ENCODE data around the gene JADE1. TPM values are rescaled to one million over a fixed set of nuclear protein-coding genes. Genes with fewer than 3 reads are reported as not detected.

JADE1 gene
- total and polyA plus RNA-seq, 9 of the 15 experiments (the other 6 are each of a cell fraction or from before 2014, with no cell fraction given), result 8.3 to 37.9 (median 24.4) TPM

- no peak for TF ChIP-seq RERE (CRISPR knock-in tag; IDR thresholded peaks at IDR 0.05; ENCODE audit: borderline replicate concordance)
- no peak for TF ChIP-seq PYGO2 (tag; IDR thresholded peaks at IDR 0.05)
- TF ChIP-seq ZNF143 (CRISPR knock-in tag; IDR thresholded peaks at IDR 0.05), result no peak
- 0 out of 2 replicates have a peak, but pooled peaks have one; percentile 39 for TF ChIP-seq MAX (CRISPR knock-in tag; IDR thresholded peaks at IDR 0.05)
- TF ChIP-seq NR4A1 (CRISPR knock-in tag; IDR thresholded peaks at IDR 0.05), result no peak
- 0 out of 2 replicates have a peak, but pooled peaks have one; percentile 19 for TF ChIP-seq NR4A1 (tag; IDR thresholded peaks at IDR 0.05)
- no peak for TF ChIP-seq BMI1 (IDR thresholded peaks at IDR 0.05; ENCODE audit: low read length)
- TF ChIP-seq HDAC2 (IDR thresholded peaks at IDR 0.05), result 0 out of 2 replicates have a peak, but pooled peaks have one; percentile 22
- no peak for TF ChIP-seq ZNF79 (CRISPR knock-in tag; IDR thresholded peaks at IDR 0.05; ENCODE audit: low read depth)
- TF ChIP-seq GTF2B (IDR thresholded peaks at IDR 0.05; ENCODE audit: extremely low read depth, insufficient read length), result no peak
- no peak for TF ChIP-seq HNRNPUL1 (IDR thresholded peaks at IDR 0.05; ENCODE audit: low read length)
- peak; percentile 58; the same call in 1 of the 2 replicates for TF ChIP-seq KLF6 (CRISPR knock-in tag; IDR thresholded peaks at IDR 0.05; ENCODE audit: borderline replicate concordance)
- no peak for TF ChIP-seq DDX20 (tag; IDR thresholded peaks at IDR 0.05; ENCODE audit: low read depth)
- peak; percentile 12 for TF ChIP-seq MEIS2 (IDR thresholded peaks at IDR 0.05; ENCODE audit: partially characterized antibody)
- TF ChIP-seq SIN3A (IDR thresholded peaks at IDR 0.05; ENCODE audit: borderline replicate concordance in 2 of 2, control insufficient read depth in 1 of 2, low read depth in 2 of 2, low read length in 2 of 2), result 0 out of 4 replicates have a peak, but pooled peaks of 1 of the 2 experiments have one; percentile 30
- no peak for TF ChIP-seq BCL6 (CRISPR knock-in tag; IDR thresholded peaks at IDR 0.05)
- peak; percentile 28; the same call in 1 of the 2 replicates for TF ChIP-seq CC2D1A (IDR thresholded peaks at IDR 0.05)
- TF ChIP-seq ZNF324 (CRISPR knock-in tag; IDR thresholded peaks at IDR 0.05), result no peak
- TF ChIP-seq E2F5 (CRISPR knock-in tag; IDR thresholded peaks at IDR 0.05), result no peak
- TF ChIP-seq RCOR1 (IDR thresholded peaks at IDR 0.05; ENCODE audit: borderline replicate concordance in 1 of 2, low read depth in 2 of 2, low read length in 2 of 2), result no peak; a peak in 2 of 4 replicates
Measured at GRCh38 chr4:128811571-128812441, 2.3 kb downstream of the JADE1 start (continued).

Data from K562 (cell line).